ENCODE data around the gene LHFPL2. TPM values are rescaled to one million over a fixed set of nuclear protein-coding genes. Genes with fewer than 3 reads are reported as not detected.

Gene LHFPL2
- total and polyA plus RNA-seq, 2 donors from 2014 or later: 1.8 to 12.6 TPM

- no peak for FAIRE-seq
- H3K27me3 ChIP-seq (ENCODE audit: control insufficient read depth, insufficient read depth, low read length): no peaks in the 10 kb centered on the region
- no peak for DNase-seq
- TF ChIP-seq CTCF (IDR thresholded peaks at IDR 0.05; ENCODE audit: borderline replicate concordance, extremely low read depth, insufficient read depth): no peak
- no peaks in the 10 kb centered on the region for H3K9me3 ChIP-seq (ENCODE audit: control insufficient read depth in 2 of 3, insufficient read depth in 1 of 3, low read length in 3 of 3)
- H3K27ac ChIP-seq (ENCODE audit: low read depth in 2 of 2, low read length in 2 of 2): no peak overlapping the region
- intact Hi-C loops (cut with DNase I): no loop called here
- H3K9ac ChIP-seq (ENCODE audit: low read length in 3 of 3): no peak overlapping the region
- H3K36me3 ChIP-seq (ENCODE audit: control insufficient read depth in 2 of 3, insufficient read depth in 3 of 3, low read length in 3 of 3): no peaks in the 10 kb centered on the region
- H3K4me1 ChIP-seq (ENCODE audit: control insufficient read depth in 2 of 3, insufficient read depth in 2 of 3, low read depth in 1 of 3, low read length in 3 of 3): peaks cover 0 to 17% (median 0%) of the 10 kb centered on the region in 3 donors
- no peak overlapping the region for H3K4me3 ChIP-seq (ENCODE audit: low read length in 3 of 3)
Measured at GRCh38 chr5:78605611-78606010, 43.0 kb downstream of the LHFPL2 start.

- Histone ChIP-seq H3K4me3 (ENCODE audit: low read length in 3 of 3) (no peak overlapping the region), H3K27ac (ENCODE audit: low read depth in 2 of 2, low read length in 2 of 2) (no peak overlapping the region), H3K36me3 (ENCODE audit: control insufficient read depth in 2 of 3, insufficient read depth in 3 of 3, low read length in 3 of 3) (no peaks in the 10 kb centered on the region), H3K4me1 (ENCODE audit: control insufficient read depth in 2 of 3, insufficient read depth in 2 of 3, low read depth in 1 of 3, low read length in 3 of 3) (peaks cover 0 to 14% (median 0%) of the 10 kb centered on the region in 3 donors), H3K9me3 (ENCODE audit: control insufficient read depth in 2 of 3, insufficient read depth in 1 of 3, low read length in 3 of 3) (no peaks in the 10 kb centered on the region), H3K9ac (ENCODE audit: low read length in 3 of 3) (no peak overlapping the region), H3K27me3 (ENCODE audit: control insufficient read depth, insufficient read depth, low read length) (no peaks in the 10 kb centered on the region)
- intact Hi-C loops (cut with DNase I): no loop called here
- DNase-seq: peak in 1 of 5 donors; percentile 32
- FAIRE-seq: no peak
- no peak for TF ChIP-seq CTCF (IDR thresholded peaks at IDR 0.05; ENCODE audit: borderline replicate concordance, extremely low read depth, insufficient read depth)
Measured at GRCh38 chr5:78604689-78605285, 43.8 kb downstream of the LHFPL2 start.

GRCh38 chr5:78603636-78604175 lies 44.9 kb downstream of the LHFPL2 start:
- Histone ChIP-seq H3K27ac (ENCODE audit: low read depth in 2 of 2, low read length in 2 of 2) (no peak overlapping the region), H3K27me3 (ENCODE audit: control insufficient read depth, insufficient read depth, low read length) (no peaks in the 10 kb centered on the region), H3K4me1 (ENCODE audit: control insufficient read depth in 2 of 3, insufficient read depth in 2 of 3, low read depth in 1 of 3, low read length in 3 of 3) (peaks cover 0 to 14% (median 0%) of the 10 kb centered on the region in 3 donors), H3K4me3 (ENCODE audit: low read length in 3 of 3) (no peak overlapping the region), H3K9ac (ENCODE audit: low read length in 3 of 3) (no peak overlapping the region), H3K9me3 (ENCODE audit: control insufficient read depth in 2 of 3, insufficient read depth in 1 of 3, low read length in 3 of 3) (no peaks in the 10 kb centered on the region), H3K36me3 (ENCODE audit: control insufficient read depth in 2 of 3, insufficient read depth in 3 of 3, low read length in 3 of 3) (no peaks in the 10 kb centered on the region)
- no peak for TF ChIP-seq CTCF (IDR thresholded peaks at IDR 0.05; ENCODE audit: borderline replicate concordance, extremely low read depth, insufficient read depth)
- FAIRE-seq (no peak), DNase-seq (no peak)
- intact Hi-C loops (cut with DNase I): no loop called here

Measured in kidney (tissue), 14 donors.